IPS DF 6.9 (cell line): ENCODE measurements around the gene HOXD12.

Experiments
- DNase-seq: peaks from one replicate; pipeline ENCODE4 v3.0.0-alpha.2; 2013; ENCODE audit warnings: low read depth, low spot score
- H3K27ac ChIP-seq: one replicate; pipeline ENCODE4 v1.5.1; 2013; ENCODE audit warnings: low read length, control low read depth
- H3K27me3 ChIP-seq: 2 replicates; pipeline ENCODE4 v1.6.1; 2013; ENCODE audit warnings: mild to moderate bottlenecking, low read length; ENCODE audit not compliant: control insufficient read depth, insufficient read depth
- H3K36me3 ChIP-seq: 2 replicates; pipeline ENCODE4 v1.6.1; 2013; ENCODE audit warnings: low read length; ENCODE audit not compliant: control insufficient read depth, insufficient read depth
- H3K4me1 ChIP-seq: 2 replicates; pipeline ENCODE4 v1.6.1; 2013; ENCODE audit warnings: low read length; ENCODE audit not compliant: control insufficient read depth, insufficient read depth
- H3K4me3 ChIP-seq: 2 replicates; pipeline ENCODE4 v1.5.1; 2013; ENCODE audit warnings: mild to moderate bottlenecking, low read length
- H3K9me3 ChIP-seq: 2 replicates; pipeline ENCODE4 v1.6.1; 2013; ENCODE audit warnings: low read length, inconsistent platforms; ENCODE audit not compliant: control insufficient read depth, insufficient read depth
- WGBS: extraction: QIAGEN DNeasy Blood & Tissue Kit; methylation state at CpG from one replicate; pipeline ENCODE4 v1.1.7; 2013; ENCODE audit warnings: mixed read lengths, missing lambda C conversion rate; ENCODE audit not compliant: insufficient read length, insufficient coverage; 5-methylcytosine and 5-hydroxymethylcytosine counted together

The HOXD12 gene

DNA sequence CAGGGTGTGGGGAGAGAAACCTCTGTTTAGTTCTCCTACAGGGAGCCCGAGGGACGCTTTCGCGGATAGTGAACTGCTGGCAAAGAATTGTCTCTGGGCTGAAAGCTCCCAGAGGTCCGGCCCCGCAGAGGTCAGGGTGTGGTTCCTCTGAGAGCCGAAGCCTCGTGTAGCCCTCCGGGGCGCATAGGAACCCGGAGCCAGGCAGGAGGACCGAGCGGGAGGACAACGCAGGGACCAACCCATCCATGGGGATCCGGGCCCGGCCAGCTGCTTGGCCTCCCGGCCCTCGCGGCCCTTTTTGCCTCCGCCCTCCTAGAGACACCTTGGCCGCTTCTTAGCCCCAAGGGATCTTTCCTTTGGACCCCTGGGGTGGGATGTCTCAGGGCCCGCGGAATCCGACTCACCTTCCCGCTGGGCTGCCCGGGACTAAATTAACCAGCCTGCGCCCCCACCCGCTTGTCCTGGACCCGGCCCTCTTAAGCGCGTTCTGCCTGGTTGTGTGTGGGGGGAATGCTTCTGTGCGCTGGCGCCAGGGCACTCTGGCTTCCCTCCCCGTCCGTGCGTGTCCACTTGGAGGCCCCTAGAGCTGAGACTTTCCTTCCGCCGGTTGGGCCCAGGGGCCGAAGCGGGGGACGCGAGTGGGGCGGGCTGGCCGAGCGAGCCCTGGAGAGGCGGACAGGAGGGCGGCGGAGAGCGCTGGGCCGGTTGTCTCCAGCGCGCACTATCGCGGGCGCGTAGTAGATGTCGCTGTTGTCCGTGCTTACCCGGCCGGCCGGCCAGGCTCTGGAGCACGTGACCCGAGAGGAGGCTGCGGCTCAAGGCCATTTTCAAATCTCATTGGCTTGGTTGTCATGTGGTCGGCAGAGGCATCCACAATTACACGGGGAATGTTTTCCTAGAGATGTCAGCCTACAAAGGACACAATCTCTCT is 16.6 kb downstream of the HOXD12 start, which contains the start of gene HOXD10:
Gene HOXD10 (plus strand): TSS at position 896 of the 931 bp plus-strand sequence. CDS start 56 bp downstream, outside the sequence.
- Histone ChIP-seq H3K4me3 (no peak within 1 kb of the TSS), H3K9me3 (no peaks in the 10 kb centered on the region), H3K27me3 (peaks cover 95% of the 10 kb centered on the region), H3K4me1 (no peaks in the 10 kb centered on the region), H3K36me3 (no peaks in the 10 kb centered on the region), H3K27ac (no peak within 1 kb of the TSS)
- no CpG with 5 or more reads among the region's 66 CpGs for WGBS
- DNase-seq = no peak

GRCh38 chr2:176117162-176117822 is 17.7 kb downstream of the HOXD12 start:
- Histone ChIP-seq H3K36me3 (no peaks in the 10 kb centered on the region), H3K9me3 (no peaks in the 10 kb centered on the region), H3K4me1 (0 out of 2 replicates have a peak, but pooled peaks cover under 1% of the 10 kb centered on the region), H3K27ac (no peak overlapping the region), H3K27me3 (peaks cover 96% of the 10 kb centered on the region), H3K4me3 (no peak overlapping the region)
- no CpG with 5 or more reads among the region's 40 CpGs for WGBS
- no peak for DNase-seq

GRCh38 chr2:176117823-176118371 is 18.3 kb downstream of the HOXD12 start:
- no peaks in the 10 kb centered on the region for H3K9me3 ChIP-seq
- H3K36me3 ChIP-seq = no peaks in the 10 kb centered on the region
- H3K4me3 ChIP-seq = no peak overlapping the region
- H3K27me3 ChIP-seq = peaks cover 96% of the 10 kb centered on the region
- DNase-seq = no peak
- H3K4me1 ChIP-seq = peaks cover 4% of the 10 kb centered on the region; the same call in 1 of the 2 replicates
- no peak overlapping the region for H3K27ac ChIP-seq
- no CpG with 5 or more reads among the region's 11 CpGs for WGBS

- H3K36me3 ChIP-seq = no peaks in the 10 kb centered on the region
- H3K27me3 ChIP-seq = peaks cover 96% of the 10 kb centered on the region
- H3K9me3 ChIP-seq = no peaks in the 10 kb centered on the region
- 100% methylated on average over 1 of the region's 24 CpGs for WGBS
- no peak overlapping the region for H3K27ac ChIP-seq
- H3K4me3 ChIP-seq = no peak overlapping the region
- no peak for DNase-seq
- peaks cover 7% of the 10 kb centered on the region; the same call in 1 of the 2 replicates for H3K4me1 ChIP-seq
These were observed 19.2 kb downstream of the HOXD12 start for GRCh38 chr2:176118601-176119339.

DNA sequence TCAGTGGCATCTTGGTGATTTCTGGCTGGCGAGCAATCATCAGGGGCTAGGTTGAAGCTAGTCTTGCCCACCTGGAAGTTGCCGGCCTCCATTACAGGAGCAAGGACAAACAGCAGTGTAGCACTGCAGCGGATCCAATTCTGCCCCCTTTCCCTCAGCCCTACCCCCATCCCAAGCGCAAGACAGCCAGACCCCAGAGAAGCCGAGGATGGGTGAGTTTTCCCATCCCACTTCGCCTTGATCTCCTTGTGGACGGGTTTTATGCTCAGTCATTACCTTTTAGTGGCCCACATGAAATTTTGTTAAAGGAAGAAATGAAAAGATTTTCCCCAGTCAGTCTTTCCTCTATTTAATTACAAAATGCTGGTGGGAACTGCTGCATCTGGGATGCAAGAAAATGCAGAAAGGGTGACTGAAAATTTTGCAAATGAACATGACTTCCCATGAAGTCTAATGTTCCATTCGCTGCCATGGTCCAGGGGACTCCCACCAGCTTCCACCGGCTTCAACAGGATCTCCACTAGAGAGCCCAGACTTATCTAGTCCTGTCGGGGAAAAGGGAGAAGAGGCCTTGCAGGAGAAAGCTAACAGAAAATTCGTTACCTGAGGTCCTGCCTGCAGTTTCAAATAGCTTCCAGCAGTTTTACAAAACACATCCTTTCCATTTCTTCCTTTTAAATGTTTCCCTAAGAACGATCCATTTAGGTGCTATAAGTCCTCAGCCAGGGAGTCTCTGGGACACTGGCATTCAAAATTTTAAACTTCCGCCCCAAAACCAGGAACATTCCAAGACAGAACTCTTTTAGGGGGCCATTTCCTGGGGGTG is 21.0 kb downstream of the HOXD12 start:
- H3K4me1 ChIP-seq = peaks cover 7% of the 10 kb centered on the region; the same call in 1 of the 2 replicates
- H3K27ac ChIP-seq = no peak overlapping the region
- peaks cover 97% of the 10 kb centered on the region for H3K27me3 ChIP-seq
- H3K9me3 ChIP-seq = no peaks in the 10 kb centered on the region
- H3K36me3 ChIP-seq = no peaks in the 10 kb centered on the region
- no peak for DNase-seq
- no CpG with 5 or more reads among the region's 13 CpGs for WGBS
- no peak overlapping the region for H3K4me3 ChIP-seq

DNA sequence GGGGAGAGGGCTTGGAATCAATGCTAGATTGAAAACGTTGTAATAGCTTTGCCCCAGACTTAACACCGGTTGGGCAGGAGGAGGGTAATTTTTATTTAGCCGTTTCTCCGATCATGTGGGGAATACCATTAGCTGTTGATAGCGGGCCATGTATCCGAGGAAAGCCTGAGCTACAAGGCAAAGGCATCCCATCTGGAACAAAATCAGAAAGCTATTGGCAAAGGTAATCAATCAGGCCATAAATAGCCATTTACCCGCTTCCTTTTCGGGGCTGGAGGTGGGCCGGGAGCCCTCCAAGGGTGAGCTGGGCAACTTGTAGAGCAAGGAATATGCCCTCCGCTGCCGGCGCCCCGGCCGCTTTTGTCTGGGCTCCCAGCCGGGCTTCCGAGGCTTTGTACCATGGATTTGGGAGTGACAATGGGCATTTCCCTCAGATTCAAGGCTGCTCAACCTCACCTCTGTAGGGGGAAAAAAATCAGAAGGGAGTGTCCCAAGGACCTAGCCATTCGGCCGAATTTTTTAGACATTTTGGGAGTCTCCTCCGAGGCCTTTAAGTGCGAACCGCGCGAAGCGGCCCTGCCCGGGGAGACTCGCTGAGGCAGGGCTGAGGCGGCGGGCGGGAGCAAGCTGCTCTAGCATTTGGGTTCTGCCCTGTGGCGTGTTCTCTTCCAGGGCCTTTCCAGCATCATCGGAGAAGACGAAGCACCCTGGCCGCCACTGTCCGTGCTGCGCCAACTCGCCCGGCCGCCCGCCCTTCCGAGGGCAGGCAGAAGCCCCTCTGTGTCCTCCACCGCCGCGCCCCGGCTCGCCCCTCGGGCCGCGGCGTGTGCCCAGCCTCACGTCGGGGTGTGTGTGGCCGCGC is 21.8 kb downstream of the HOXD12 start:
- H3K27ac ChIP-seq = no peak overlapping the region
- peaks cover 97% of the 10 kb centered on the region for H3K27me3 ChIP-seq
- WGBS = no CpG with 5 or more reads among the region's 53 CpGs
- H3K9me3 ChIP-seq = no peaks in the 10 kb centered on the region
- no peak for DNase-seq
- H3K36me3 ChIP-seq = no peaks in the 10 kb centered on the region
- H3K4me1 ChIP-seq = peaks cover 7% of the 10 kb centered on the region; the same call in 1 of the 2 replicates
- no peak overlapping the region for H3K4me3 ChIP-seq

DNA sequence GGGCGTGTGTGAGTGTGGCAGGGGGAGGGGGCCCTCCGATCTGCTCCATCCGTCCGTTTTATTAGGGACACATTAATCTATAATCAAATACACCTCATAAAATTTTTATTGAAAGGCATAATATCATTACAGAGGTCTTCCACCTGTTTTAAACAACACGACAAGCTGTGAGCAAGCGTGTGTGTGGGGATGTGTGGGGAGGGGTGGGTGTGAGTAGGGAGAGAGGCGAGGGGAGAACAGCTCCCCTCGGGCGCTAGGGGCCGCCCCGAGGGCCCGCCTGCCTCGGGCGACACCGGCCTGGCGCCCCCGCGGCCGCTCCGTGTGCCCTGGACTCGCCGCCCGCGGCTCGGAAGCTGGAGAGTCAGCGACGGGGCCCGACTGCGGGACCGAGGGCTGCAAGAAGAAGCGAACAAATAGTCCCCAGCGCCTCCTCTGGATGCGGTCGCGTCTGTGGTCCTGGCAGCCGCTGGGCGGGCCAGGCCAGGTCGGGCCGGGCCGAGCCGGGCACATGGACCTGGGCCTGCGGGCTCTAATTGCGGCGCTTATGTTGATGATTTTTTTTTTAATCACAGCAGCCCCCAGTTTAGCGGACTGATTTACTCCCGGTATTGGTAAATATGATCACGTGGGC is 22.6 kb downstream of the HOXD12 start:
- no peak overlapping the region for H3K27ac ChIP-seq
- no peaks in the 10 kb centered on the region for H3K9me3 ChIP-seq
- no peaks in the 10 kb centered on the region for H3K36me3 ChIP-seq
- no peak overlapping the region; the same call in 1 of the 2 replicates for H3K4me3 ChIP-seq
- no CpG with 5 or more reads among the region's 47 CpGs for WGBS
- no peak for DNase-seq
- peaks cover 94% of the 10 kb centered on the region for H3K27me3 ChIP-seq
- H3K4me1 ChIP-seq = peaks cover 7% of the 10 kb centered on the region; the same call in 1 of the 2 replicates

DNA sequence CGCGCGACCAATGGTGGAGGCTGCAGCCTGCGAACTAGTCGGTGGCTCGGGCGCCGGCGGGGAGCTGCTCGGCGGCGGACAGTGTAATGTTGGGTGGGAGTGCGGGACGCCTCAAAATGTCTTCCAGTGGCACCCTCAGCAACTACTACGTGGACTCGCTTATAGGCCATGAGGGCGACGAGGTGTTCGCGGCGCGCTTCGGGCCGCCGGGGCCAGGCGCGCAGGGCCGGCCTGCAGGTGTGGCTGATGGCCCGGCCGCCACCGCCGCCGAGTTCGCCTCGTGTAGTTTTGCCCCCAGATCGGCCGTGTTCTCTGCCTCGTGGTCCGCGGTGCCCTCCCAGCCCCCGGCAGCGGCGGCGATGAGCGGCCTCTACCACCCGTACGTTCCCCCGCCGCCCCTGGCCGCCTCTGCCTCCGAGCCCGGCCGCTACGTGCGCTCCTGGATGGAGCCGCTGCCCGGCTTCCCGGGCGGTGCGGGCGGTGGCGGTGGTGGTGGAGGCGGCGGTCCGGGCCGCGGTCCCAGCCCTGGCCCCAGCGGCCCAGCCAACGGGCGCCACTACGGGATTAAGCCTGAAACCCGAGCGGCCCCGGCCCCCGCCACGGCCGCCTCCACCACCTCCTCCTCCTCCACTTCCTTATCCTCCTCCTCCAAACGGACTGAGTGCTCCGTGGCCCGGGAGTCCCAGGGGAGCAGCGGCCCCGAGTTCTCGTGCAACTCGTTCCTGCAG is 23.3 kb downstream of the HOXD12 start, which contains the start of gene HOXD9:
Gene HOXD9 (plus strand): TSS at position 37 of the 728 bp plus-strand sequence. CDS start 50 bp downstream, at position 87.
- no peaks in the 10 kb centered on the region for H3K36me3 ChIP-seq
- peak within 1 kb of the TSS; percentile 22; the same call in 1 of the 2 replicates for H3K4me3 ChIP-seq
- no peak for DNase-seq
- no CpG with 5 or more reads among the region's 84 CpGs for WGBS
- H3K27ac ChIP-seq = no peak within 1 kb of the TSS
- peaks cover 92% of the 10 kb centered on the region for H3K27me3 ChIP-seq
- peaks cover 7% of the 10 kb centered on the region; the same call in 1 of the 2 replicates for H3K4me1 ChIP-seq
- H3K9me3 ChIP-seq = no peaks in the 10 kb centered on the region
